ENCODE results near the gene GNGT1. TPM values are rescaled to one million over a fixed set of nuclear protein-coding genes. Genes with fewer than 3 reads are reported as not detected.

The GNGT1 gene
- total and polyA plus RNA-seq, 2 of the 8 experiments (the other 6 are each of a cell fraction or from before 2014, with no cell fraction given) = 0.26 TPM; not detected in 1

DNA sequence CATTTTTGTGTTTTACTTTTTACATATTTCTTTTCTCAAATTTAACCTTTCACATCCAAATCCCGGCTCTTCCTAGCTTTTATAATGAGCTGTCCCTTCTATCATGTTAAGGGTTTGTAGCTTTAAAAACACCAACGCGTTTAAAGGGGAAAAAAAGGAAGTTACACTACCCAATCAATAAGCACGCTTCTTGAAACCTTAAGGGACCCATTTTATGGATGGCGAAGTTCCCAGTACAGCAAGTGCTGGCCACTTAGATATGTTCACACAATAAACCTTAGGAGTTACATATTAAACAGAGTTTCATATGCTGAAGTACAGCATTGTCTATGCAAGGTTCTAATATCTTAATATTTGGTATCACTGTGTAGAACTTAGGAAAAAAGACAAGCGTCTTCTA, 16.9 kb downstream of the GNGT1 start:
- H3K27me3 ChIP-seq (replicated peaks in 1 of 4; ENCODE audit: control insufficient read depth in 3 of 4, extremely low read depth in 1 of 4, insufficient read depth in 3 of 4, low read length in 3 of 4) = no peaks in the 10 kb centered on the region
- H3K4ac ChIP-seq (replicated peaks; ENCODE audit: insufficient read length, low read depth, low read length) = no peak overlapping the region
- FAIRE-seq (no peak), DNase-seq (ENCODE audit: low read depth in 1 of 2, low spot score in 2 of 2) (no peak)
- no peaks in the 10 kb centered on the region for H3K79me2 ChIP-seq (ENCODE audit: control insufficient read depth in 1 of 2, insufficient read depth in 2 of 2, low read length in 2 of 2)
- H3K27ac ChIP-seq (ENCODE audit: low read depth, low read length) = no peak overlapping the region
- H3K79me1 ChIP-seq (ENCODE audit: low read depth, low read length) = no peaks in the 10 kb centered on the region
- H3K14ac ChIP-seq (ENCODE audit: insufficient read length) = no peak overlapping the region
- H3K23me2 ChIP-seq (ENCODE audit: low read depth, low read length) = peaks cover 6% of the 10 kb centered on the region; the same call in 1 of the 2 replicates
- H2BK5ac ChIP-seq (ENCODE audit: low read depth, low read length) = no peak overlapping the region
- no peak overlapping the region for H2AFZ ChIP-seq (ENCODE audit: low read length)
- no peak overlapping the region for H3K56ac ChIP-seq (replicated peaks; ENCODE audit: insufficient read length, low read depth, low read length)
- 87% methylated on average over 6 of the region's 6 CpGs; no CpG with 5 or more reads in 1 of the 2 experiments for WGBS, 2 experiments (ENCODE audit: extremely low coverage in 1 of 2, insufficient coverage in 1 of 2, insufficient read length in 1 of 2, insufficient replicate concordance in 2 of 2, low coverage in 1 of 2, low lambda C conversion rate in 2 of 2, missing lambda C conversion rate in 1 of 2)
- no peak overlapping the region for H2BK15ac ChIP-seq (ENCODE audit: low read length)
- H4K5ac ChIP-seq (ENCODE audit: insufficient read length, low read depth, low read length) = no peak overlapping the region
- H3K4me3 ChIP-seq (ENCODE audit: extremely low read depth in 1 of 4, insufficient read depth in 2 of 4, low read depth in 3 of 4, low read length in 4 of 4) = no peak overlapping the region
- no peaks in the 10 kb centered on the region for H4K20me1 ChIP-seq (replicated peaks in 1 of 2; ENCODE audit: control insufficient read depth in 1 of 2, insufficient read depth in 2 of 2, low read length in 2 of 2)
- H4K8ac ChIP-seq (ENCODE audit: extremely low read depth, insufficient read depth, low read length) = no peak overlapping the region
- H2AK5ac ChIP-seq (ENCODE audit: low read depth, low read length) = no peak overlapping the region
- H4K91ac ChIP-seq (replicated peaks; ENCODE audit: insufficient read length, low read length) = no peak overlapping the region
- no peaks in the 10 kb centered on the region for H3K36me3 ChIP-seq (ENCODE audit: control insufficient read depth in 2 of 4, insufficient read depth in 4 of 4, low read length in 3 of 4)
- H3K9me3 ChIP-seq (ENCODE audit: insufficient read depth in 2 of 2, low read depth in 1 of 2, low read length in 1 of 2) = no peaks in the 10 kb centered on the region
- no peak overlapping the region for H2BK20ac ChIP-seq (ENCODE audit: low read length)
- no peak overlapping the region for H3K4me2 ChIP-seq (ENCODE audit: insufficient read depth in 1 of 2, low read depth in 2 of 2, low read length in 2 of 2)
- no peak overlapping the region for H3K9ac ChIP-seq (replicated peaks in 1 of 4; ENCODE audit: extremely low read depth in 1 of 4, low read depth in 3 of 4, low read length in 3 of 4)
- peaks cover 0 to 7% (median 2%) of the 10 kb centered on the region in 4 experiments; a peak in 2 of 7 replicates for H3K4me1 ChIP-seq (replicated peaks in 1 of 4; ENCODE audit: control insufficient read depth in 3 of 4, insufficient read depth in 4 of 4, low read length in 3 of 4)
- no peak overlapping the region for H3K23ac ChIP-seq (ENCODE audit: insufficient read length)
- no peak overlapping the region for H2BK12ac ChIP-seq (ENCODE audit: low read depth, low read length)
- no peak overlapping the region for H2BK120ac ChIP-seq (replicated peaks; ENCODE audit: low read depth, low read length)
- CTCF ChIA-PET (ENCODE audit: partially characterized antibody) = interaction anchor here (1.4 to 2.2 kb wide), 2 partner anchors 9 to 164 kb away, joined by 3 to 6 read pairs; no protein-coding TSS in a partner anchor
- H3K18ac ChIP-seq (ENCODE audit: extremely low read depth, low read length) = no peak overlapping the region
- POLR2A ChIA-PET (ENCODE audit: partially characterized antibody) = no interaction called here
- no peak for TF ChIP-seq JUND (IDR thresholded peaks at IDR 0.05; ENCODE audit: low read length)
